ENCODE results near the gene KAZN. TPM values are rescaled to one million over a fixed set of nuclear protein-coding genes. Genes with fewer than 3 reads are reported as not detected.
A peak's percentile ranks its signal among the peaks of the same experiment; 100 is the strongest.

KAZN gene
- total and polyA plus RNA-seq, 4 experiments from 2014 or later = 0.08 to 0.47 TPM; not detected in 2

DNA sequence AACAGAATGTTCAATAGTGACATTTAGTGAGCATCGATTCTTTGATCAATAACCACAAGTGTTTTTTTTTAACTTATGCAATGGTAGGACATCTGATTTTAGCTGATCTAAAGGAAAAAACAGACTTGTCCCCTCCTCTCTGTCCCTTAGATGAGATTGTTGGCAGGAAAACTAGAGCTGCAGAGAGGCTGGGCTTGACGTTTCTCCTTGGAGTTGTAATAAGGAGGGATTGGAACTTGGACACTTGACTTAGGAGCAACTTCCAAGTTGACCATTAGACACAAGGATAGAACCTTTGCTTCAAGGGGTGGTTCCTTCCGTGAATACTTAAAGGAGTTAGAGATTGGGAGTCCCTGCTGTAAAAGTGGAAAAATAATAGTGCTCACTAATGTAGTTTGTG is 49.9 kb downstream of the KAZN start:
- Histone ChIP-seq H3K27ac (ENCODE audit: low read depth, low read length) (no peak overlapping the region), H3K27me3 (ENCODE audit: insufficient read depth, low read length) (no peaks in the 10 kb centered on the region), H3K9me3 (ENCODE audit: control insufficient read depth in 1 of 2, low read length in 2 of 2) (no peaks in the 10 kb centered on the region), H3K36me3 (ENCODE audit: insufficient read depth, low read length) (no peaks in the 10 kb centered on the region), H3K4me1 (ENCODE audit: insufficient read depth, low read length) (no peaks in the 10 kb centered on the region), H3K4me3 (ENCODE audit: low read length in 2 of 2) (no peak overlapping the region)
- ChIA-PET POLR2A (ENCODE audit: partially characterized antibody) (no interaction called here), CTCF (ENCODE audit: partially characterized antibody) (no interaction called here)
- Mint-ChIP-seq H3K27me3 (peaks cover 2 to 4% of the 10 kb centered on the region in 2 donors), H3K4me1 (no peaks in the 10 kb centered on the region), H3K36me3 (no peaks in the 10 kb centered on the region), H3K27ac (no peak overlapping the region), H3K9me3 (peaks cover 4 to 17% (median 9%) of the 10 kb centered on the region in 8 donors), H3K4me3 (no peak overlapping the region)
- no peak for DNase-seq
- intact Hi-C loops (cut with micrococcal nuclease) = no loop called here

GRCh38 chr1:14648896-14649855 is 50.7 kb downstream of the KAZN start:
- no peaks in the 10 kb centered on the region for H3K4me1 ChIP-seq (ENCODE audit: insufficient read depth, low read length)
- Mint-ChIP-seq H3K36me3 (no peaks in the 10 kb centered on the region), H3K27me3 (peaks cover 2 to 4% of the 10 kb centered on the region in 2 donors), H3K4me3 (no peak overlapping the region), H3K27ac (no peak overlapping the region), H3K4me1 (no peaks in the 10 kb centered on the region), H3K9me3 (peaks cover 4 to 13% (median 8%) of the 10 kb centered on the region in 8 donors)
- DNase-seq = no peak
- H3K27ac ChIP-seq (ENCODE audit: low read depth, low read length) = no peak overlapping the region
- H3K27me3 ChIP-seq (ENCODE audit: insufficient read depth, low read length) = no peaks in the 10 kb centered on the region
- intact Hi-C loops (cut with micrococcal nuclease) = no loop called here
- CTCF ChIA-PET (ENCODE audit: partially characterized antibody) = no interaction called here
- no peak overlapping the region for H3K4me3 ChIP-seq (ENCODE audit: low read length in 2 of 2)
- POLR2A ChIA-PET (ENCODE audit: partially characterized antibody) = no interaction called here
- H3K9me3 ChIP-seq (ENCODE audit: control insufficient read depth in 1 of 2, low read length in 2 of 2) = no peaks in the 10 kb centered on the region
- no peaks in the 10 kb centered on the region for H3K36me3 ChIP-seq (ENCODE audit: insufficient read depth, low read length)

- no peak overlapping the region for H3K4me3 Mint-ChIP-seq
- no peaks in the 10 kb centered on the region for H3K4me1 ChIP-seq (ENCODE audit: insufficient read depth, low read length)
- peaks cover 2 to 4% of the 10 kb centered on the region in 2 donors for H3K27me3 Mint-ChIP-seq
- no peaks in the 10 kb centered on the region for H3K36me3 ChIP-seq (ENCODE audit: insufficient read depth, low read length)
- no peaks in the 10 kb centered on the region for H3K27me3 ChIP-seq (ENCODE audit: insufficient read depth, low read length)
- DNase-seq = no peak
- peaks cover 0 to 9% (median 4%) of the 10 kb centered on the region in 8 donors for H3K9me3 Mint-ChIP-seq
- no peaks in the 10 kb centered on the region for H3K9me3 ChIP-seq (ENCODE audit: control insufficient read depth in 1 of 2, low read length in 2 of 2)
- POLR2A ChIA-PET (ENCODE audit: partially characterized antibody) = no interaction called here
- H3K36me3 Mint-ChIP-seq = no peaks in the 10 kb centered on the region
- intact Hi-C loops (cut with micrococcal nuclease) = no loop called here
- no peak overlapping the region for H3K27ac Mint-ChIP-seq
- CTCF ChIA-PET (ENCODE audit: partially characterized antibody) = no interaction called here
- H3K4me1 Mint-ChIP-seq = no peaks in the 10 kb centered on the region
- no peak overlapping the region for H3K4me3 ChIP-seq (ENCODE audit: low read length in 2 of 2)
- H3K27ac ChIP-seq (ENCODE audit: low read depth, low read length) = no peak overlapping the region
These were observed 51.5 kb downstream of the KAZN start for GRCh38 chr1:14649976-14650375.

DNA sequence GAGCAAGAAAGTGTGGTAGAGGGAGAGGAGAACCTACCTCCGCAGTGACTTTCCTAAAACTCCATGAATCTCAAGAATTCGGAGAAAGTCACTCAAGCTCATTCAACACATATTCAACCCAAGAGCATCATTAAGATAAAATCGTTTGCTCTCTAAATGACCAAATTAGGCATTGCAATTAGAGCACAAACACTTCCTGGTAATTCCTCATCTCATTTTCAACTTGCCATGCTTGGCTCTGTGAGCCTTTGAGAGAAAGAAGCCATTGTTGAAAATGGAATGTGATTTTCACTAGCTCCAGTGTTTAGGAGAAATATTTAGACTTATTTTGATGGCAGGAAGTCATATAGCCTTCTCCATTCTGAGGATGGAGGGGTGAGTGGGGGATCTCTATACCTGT is 52.5 kb downstream of the KAZN start:
- no peaks in the 10 kb centered on the region for H3K4me1 Mint-ChIP-seq
- CTCF ChIA-PET (ENCODE audit: partially characterized antibody) = no interaction called here

DNA sequence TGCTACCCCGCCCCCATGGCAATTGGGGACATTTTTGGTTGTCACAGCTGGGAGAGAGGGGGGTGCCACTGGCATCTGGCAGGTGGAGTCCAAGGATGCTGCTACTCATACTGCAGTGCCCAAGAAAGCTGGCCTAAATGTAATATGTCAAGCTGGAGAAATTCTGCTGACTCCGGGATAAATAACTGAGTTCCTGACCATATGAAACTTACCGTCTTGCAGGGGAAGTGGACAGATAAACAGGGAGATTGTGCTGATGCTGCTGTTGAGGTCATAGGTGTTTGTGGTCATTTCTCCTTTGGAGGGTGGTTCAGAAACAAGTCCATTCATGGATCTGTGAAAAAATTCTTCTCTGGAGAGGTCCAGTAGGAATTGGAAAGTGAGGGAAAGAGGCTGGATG is 54.4 kb downstream of the KAZN start:
- Mint-ChIP-seq H3K27me3 (peaks cover 3 to 8% of the 10 kb centered on the region in 2 donors), H3K36me3 (no peaks in the 10 kb centered on the region), H3K27ac (peak overlapping the region in 1 of 7 donors; percentile 9), H3K4me3 (no peak overlapping the region), H3K4me1 (no peaks in the 10 kb centered on the region), H3K9me3 (peaks cover 0 to 2% (median 0%) of the 10 kb centered on the region in 8 donors)
- H3K4me3 ChIP-seq (ENCODE audit: low read length in 2 of 2) = no peak overlapping the region
- intact Hi-C loops (cut with micrococcal nuclease) = no loop called here
- no peaks in the 10 kb centered on the region for H3K9me3 ChIP-seq (ENCODE audit: control insufficient read depth in 1 of 2, low read length in 2 of 2)
- no peak overlapping the region for H3K27ac ChIP-seq (ENCODE audit: low read depth, low read length)
- H3K36me3 ChIP-seq (ENCODE audit: insufficient read depth, low read length) = no peaks in the 10 kb centered on the region
- no peaks in the 10 kb centered on the region for H3K4me1 ChIP-seq (ENCODE audit: insufficient read depth, low read length)
- no peaks in the 10 kb centered on the region for H3K27me3 ChIP-seq (ENCODE audit: insufficient read depth, low read length)
- DNase-seq = no peak
- POLR2A ChIA-PET (ENCODE audit: partially characterized antibody) = no interaction called here
- CTCF ChIA-PET (ENCODE audit: partially characterized antibody) = no interaction called here

More for the DNA sequence above, 52.5 kb downstream of the KAZN start:
- DNase-seq = no peak
- Histone ChIP-seq H3K27ac (ENCODE audit: low read depth, low read length) (no peak overlapping the region), H3K36me3 (ENCODE audit: insufficient read depth, low read length) (no peaks in the 10 kb centered on the region), H3K4me3 (ENCODE audit: low read length in 2 of 2) (no peak overlapping the region), H3K27me3 (ENCODE audit: insufficient read depth, low read length) (no peaks in the 10 kb centered on the region), H3K9me3 (ENCODE audit: control insufficient read depth in 1 of 2, low read length in 2 of 2) (no peaks in the 10 kb centered on the region), H3K4me1 (ENCODE audit: insufficient read depth, low read length) (no peaks in the 10 kb centered on the region)
- Mint-ChIP-seq H3K4me3 (no peak overlapping the region), H3K27ac (no peak overlapping the region), H3K27me3 (peaks cover 2 to 4% of the 10 kb centered on the region in 2 donors), H3K36me3 (no peaks in the 10 kb centered on the region), H3K9me3 (peaks cover 0 to 4% (median 0%) of the 10 kb centered on the region in 8 donors)
- POLR2A ChIA-PET (ENCODE audit: partially characterized antibody) = no interaction called here
- intact Hi-C loops (cut with micrococcal nuclease) = no loop called here

DNA sequence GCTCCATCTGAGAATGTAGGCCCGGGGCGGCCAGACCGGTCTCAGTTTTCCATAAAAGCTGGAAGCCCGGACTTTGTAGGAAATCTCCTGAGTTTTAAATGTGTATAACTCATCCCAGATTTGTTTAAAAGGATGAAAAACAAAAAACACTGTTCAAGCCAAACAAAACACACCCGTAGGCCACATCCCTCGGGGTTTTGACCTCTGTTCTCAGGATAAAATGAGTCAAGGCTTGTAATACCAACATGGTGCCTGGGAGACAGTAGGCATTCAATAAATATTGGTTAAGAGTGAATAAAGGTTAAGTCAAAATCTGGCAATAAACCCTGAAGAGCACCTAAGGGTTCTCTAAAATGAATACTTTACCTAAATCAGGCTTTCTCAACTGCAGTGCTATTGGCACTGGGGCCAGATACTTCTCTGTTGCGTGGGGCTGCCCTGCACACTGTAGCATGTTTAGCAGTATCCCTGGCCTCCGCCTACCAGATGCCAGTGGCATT is 55.0 kb downstream of the KAZN start:
- H3K4me3 Mint-ChIP-seq = no peak overlapping the region
- intact Hi-C loops (cut with micrococcal nuclease) = no loop called here

DNA sequence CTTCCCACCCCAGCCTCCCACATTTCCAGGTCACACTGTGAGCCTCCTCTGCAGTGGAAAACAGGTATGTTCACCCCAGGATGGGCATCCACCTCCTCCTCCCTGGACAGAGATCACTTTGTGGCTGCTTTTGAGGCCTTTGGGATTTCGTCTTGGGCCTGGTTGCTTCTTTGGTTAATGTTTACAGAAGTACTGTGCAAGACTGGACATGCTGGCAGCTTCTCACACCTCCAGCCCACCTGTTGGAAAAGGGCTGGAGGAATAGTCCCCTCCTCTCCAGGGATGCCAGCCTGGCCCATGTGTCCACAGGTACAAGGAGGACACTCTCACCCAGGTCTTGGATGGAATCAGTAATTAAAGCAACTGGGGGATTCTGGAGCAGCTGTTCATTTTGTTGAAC is 56.1 kb downstream of the KAZN start:
- no peaks in the 10 kb centered on the region for H3K4me1 Mint-ChIP-seq
- H3K27me3 Mint-ChIP-seq = peaks cover 0 to 9% of the 10 kb centered on the region in 2 donors
- ChIA-PET CTCF (ENCODE audit: partially characterized antibody) (no interaction called here), POLR2A (ENCODE audit: partially characterized antibody) (no interaction called here)
- Histone ChIP-seq H3K36me3 (ENCODE audit: insufficient read depth, low read length) (no peaks in the 10 kb centered on the region), H3K27ac (ENCODE audit: low read depth, low read length) (no peak overlapping the region), H3K9me3 (ENCODE audit: control insufficient read depth in 1 of 2, low read length in 2 of 2) (no peaks in the 10 kb centered on the region), H3K27me3 (ENCODE audit: insufficient read depth, low read length) (no peaks in the 10 kb centered on the region), H3K4me1 (ENCODE audit: insufficient read depth, low read length) (no peaks in the 10 kb centered on the region), H3K4me3 (ENCODE audit: low read length in 2 of 2) (no peak overlapping the region)
- no peaks in the 10 kb centered on the region for H3K36me3 Mint-ChIP-seq
- H3K9me3 Mint-ChIP-seq = peaks cover 0 to 2% (median 0%) of the 10 kb centered on the region in 8 donors
- intact Hi-C loops (cut with micrococcal nuclease) = no loop called here
- no peak overlapping the region for H3K4me3 Mint-ChIP-seq
- DNase-seq = no peak
- H3K27ac Mint-ChIP-seq = peak overlapping the region in 1 of 7 donors; percentile 4

More for the DNA sequence above, 55.0 kb downstream of the KAZN start:
- CTCF ChIA-PET (ENCODE audit: partially characterized antibody) = no interaction called here
- DNase-seq = no peak
- no peak overlapping the region for H3K27ac ChIP-seq (ENCODE audit: low read depth, low read length)
- Mint-ChIP-seq H3K27me3 (peaks cover 0 to 9% of the 10 kb centered on the region in 2 donors), H3K9me3 (peaks cover 0 to 2% (median 0%) of the 10 kb centered on the region in 8 donors), H3K27ac (no peak overlapping the region), H3K4me1 (no peaks in the 10 kb centered on the region), H3K36me3 (no peaks in the 10 kb centered on the region)
- H3K36me3 ChIP-seq (ENCODE audit: insufficient read depth, low read length) = no peaks in the 10 kb centered on the region
- H3K4me3 ChIP-seq (ENCODE audit: low read length in 2 of 2) = no peak overlapping the region
- H3K27me3 ChIP-seq (ENCODE audit: insufficient read depth, low read length) = no peaks in the 10 kb centered on the region
- POLR2A ChIA-PET (ENCODE audit: partially characterized antibody) = no interaction called here
- no peaks in the 10 kb centered on the region for H3K4me1 ChIP-seq (ENCODE audit: insufficient read depth, low read length)
- no peaks in the 10 kb centered on the region for H3K9me3 ChIP-seq (ENCODE audit: control insufficient read depth in 1 of 2, low read length in 2 of 2)
